Activated CD8-positive, alpha-beta T cell treated with anti-CD3 and anti-CD28 coated beads for 36 hours (primary cell): ENCODE measurements around the gene SDS. TPM values are rescaled to one million over a fixed set of nuclear protein-coding genes. Genes with fewer than 3 reads are reported as not detected.

Experiments used
- ATAC-seq: fragments of 200-7000 bp; cut with Tn5 transposase; one replicate; pipeline ENCODE4 v1.10.0; 2021; ENCODE audit warnings: mild to moderate bottlenecking, moderate library complexity
- CTCF ChIA-PET: fragments of 350-600 bp; sonication (Branson Sonifier 250); formaldehyde crosslinking; loops from one replicate; lab custom pipeline; 2021; ENCODE audit warnings: antibody characterized with exemption; lab: Charles Lee
- POLR2A ChIA-PET: fragments of 350-600 bp; sonication (Branson Sonifier 250); formaldehyde crosslinking; loops from one replicate; lab custom pipeline; 2021; ENCODE audit warnings: antibody characterized with exemption; lab: Charles Lee
- DNase-seq: peaks from one replicate; pipeline ENCODE4 v3.0.0-alpha.2; 2020
- H3K27ac Mint-ChIP-seq: one replicate; pipeline ENCODE4 v1.8.0; 2021; ENCODE audit warnings: mild to moderate bottlenecking, mixed read lengths
- H3K27me3 Mint-ChIP-seq: one replicate; pipeline ENCODE4 v1.8.0; 2021; ENCODE audit warnings: mixed read lengths
- H3K36me3 Mint-ChIP-seq: one replicate; pipeline ENCODE4 v1.8.0; 2021; ENCODE audit warnings: low read depth, mixed read lengths
- H3K4me1 Mint-ChIP-seq: one replicate; pipeline ENCODE4 v1.8.0; 2021; ENCODE audit warnings: low read depth, mixed read lengths
- H3K4me3 Mint-ChIP-seq: one replicate; pipeline ENCODE4 v1.8.0; 2021; ENCODE audit warnings: mild to moderate bottlenecking, moderate library complexity, mixed read lengths
- H3K9me3 Mint-ChIP-seq: one replicate; pipeline ENCODE4 v1.8.0; 2021; ENCODE audit warnings: mixed read lengths
- intact Hi-C: fragments of 100-400 bp; cut with micrococcal nuclease; formaldehyde crosslinking; loops from one replicate; pipeline ENCODE4 v1.10.0; 2022
- total RNA-seq, 2 experiments: library from RNA; stranded (reverse); gene quantifications; one replicate each; pipeline ENCODE4 v1.2.3, GENCODE V29; 2021
- TF ChIP-seq, protein P1 (sequence below): fragments of 200-600 bp; IDR thresholded peaks from one replicate; pipeline ENCODE4 v1.8.0; 2022; ENCODE audit warnings: antibody characterized with exemption, mild to moderate bottlenecking

SDS gene
- total RNA-seq, 2 experiments from 2014 or later: not detected

DNA sequence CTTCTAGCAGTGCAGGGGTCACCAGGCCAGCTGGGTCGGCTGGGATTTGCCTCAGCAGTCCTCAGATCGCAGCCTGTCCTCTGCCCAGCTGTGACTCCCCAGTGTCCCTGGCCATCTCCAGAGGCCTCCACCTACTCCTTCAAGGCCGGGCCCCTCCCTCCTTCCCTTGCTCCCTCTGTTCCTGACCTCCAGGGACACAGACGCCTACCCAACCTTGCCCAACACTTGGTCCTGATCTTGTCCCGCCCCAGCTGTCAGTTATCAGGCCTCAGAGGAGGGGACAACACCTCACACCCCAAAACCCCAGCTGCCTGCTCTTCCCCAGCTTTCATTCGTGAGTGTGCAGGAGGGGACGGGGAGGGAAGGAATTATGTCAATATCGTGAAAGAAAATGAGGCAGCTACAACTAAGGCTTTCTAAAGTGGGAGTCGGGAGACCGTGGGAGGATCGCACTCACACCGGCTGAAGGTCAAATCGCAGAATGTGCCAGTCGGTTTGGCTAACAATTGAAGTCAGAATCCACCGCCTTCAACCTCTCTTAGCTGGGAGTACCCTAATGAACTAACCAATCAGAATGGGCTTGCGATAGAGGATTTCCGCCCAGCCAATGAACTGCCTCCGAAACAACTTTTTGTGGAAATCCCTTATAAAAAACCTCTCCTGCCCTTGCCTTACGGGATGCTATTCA lies 54.7 kb downstream of the SDS start:
- intact Hi-C loops: no loop called here
- POLR2A ChIA-PET: no interaction called here
- TF ChIP-seq, protein P1, sequence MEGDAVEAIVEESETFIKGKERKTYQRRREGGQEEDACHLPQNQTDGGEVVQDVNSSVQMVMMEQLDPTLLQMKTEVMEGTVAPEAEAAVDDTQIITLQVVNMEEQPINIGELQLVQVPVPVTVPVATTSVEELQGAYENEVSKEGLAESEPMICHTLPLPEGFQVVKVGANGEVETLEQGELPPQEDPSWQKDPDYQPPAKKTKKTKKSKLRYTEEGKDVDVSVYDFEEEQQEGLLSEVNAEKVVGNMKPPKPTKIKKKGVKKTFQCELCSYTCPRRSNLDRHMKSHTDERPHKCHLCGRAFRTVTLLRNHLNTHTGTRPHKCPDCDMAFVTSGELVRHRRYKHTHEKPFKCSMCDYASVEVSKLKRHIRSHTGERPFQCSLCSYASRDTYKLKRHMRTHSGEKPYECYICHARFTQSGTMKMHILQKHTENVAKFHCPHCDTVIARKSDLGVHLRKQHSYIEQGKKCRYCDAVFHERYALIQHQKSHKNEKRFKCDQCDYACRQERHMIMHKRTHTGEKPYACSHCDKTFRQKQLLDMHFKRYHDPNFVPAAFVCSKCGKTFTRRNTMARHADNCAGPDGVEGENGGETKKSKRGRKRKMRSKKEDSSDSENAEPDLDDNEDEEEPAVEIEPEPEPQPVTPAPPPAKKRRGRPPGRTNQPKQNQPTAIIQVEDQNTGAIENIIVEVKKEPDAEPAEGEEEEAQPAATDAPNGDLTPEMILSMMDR: no peak
- Mint-ChIP-seq H3K36me3 (no peaks in the 10 kb centered on the region), H3K27ac (no peak overlapping the region), H3K9me3 (no peaks in the 10 kb centered on the region), H3K4me1 (no peaks in the 10 kb centered on the region), H3K27me3 (peaks cover 1% of the 10 kb centered on the region), H3K4me3 (no peak overlapping the region)
- CTCF ChIA-PET: no interaction called here
- ATAC-seq (no peak), DNase-seq (no peak)

DNA sequence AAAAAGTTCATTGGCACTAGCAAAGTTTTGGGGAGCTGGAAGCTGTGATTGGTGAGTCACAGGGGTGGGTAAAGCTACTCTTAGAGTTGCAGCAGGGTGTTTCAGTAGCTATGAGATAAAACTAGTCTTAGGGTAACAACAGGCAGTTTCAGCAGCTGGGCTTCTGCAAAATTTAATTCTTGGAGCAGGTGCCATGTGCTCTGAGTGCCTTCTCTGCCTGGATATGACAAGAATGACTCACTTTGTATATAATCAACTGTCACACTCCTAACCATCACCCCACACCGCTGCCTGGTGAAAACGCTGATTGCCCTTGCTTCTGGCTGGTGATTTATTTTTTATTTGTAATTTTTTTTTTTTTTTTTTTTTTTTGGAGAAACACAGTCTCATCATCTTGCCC lies 55.8 kb downstream of the SDS start:
- POLR2A ChIA-PET: no interaction called here
- Mint-ChIP-seq H3K36me3 (no peaks in the 10 kb centered on the region), H3K27ac (no peak overlapping the region), H3K4me3 (no peak overlapping the region), H3K27me3 (peaks cover 1% of the 10 kb centered on the region), H3K9me3 (no peaks in the 10 kb centered on the region), H3K4me1 (no peaks in the 10 kb centered on the region)
- intact Hi-C loops: no loop called here
- DNase-seq: no peak
- TF ChIP-seq, protein P1: no peak
- CTCF ChIA-PET: no interaction called here
- no peak for ATAC-seq

DNA sequence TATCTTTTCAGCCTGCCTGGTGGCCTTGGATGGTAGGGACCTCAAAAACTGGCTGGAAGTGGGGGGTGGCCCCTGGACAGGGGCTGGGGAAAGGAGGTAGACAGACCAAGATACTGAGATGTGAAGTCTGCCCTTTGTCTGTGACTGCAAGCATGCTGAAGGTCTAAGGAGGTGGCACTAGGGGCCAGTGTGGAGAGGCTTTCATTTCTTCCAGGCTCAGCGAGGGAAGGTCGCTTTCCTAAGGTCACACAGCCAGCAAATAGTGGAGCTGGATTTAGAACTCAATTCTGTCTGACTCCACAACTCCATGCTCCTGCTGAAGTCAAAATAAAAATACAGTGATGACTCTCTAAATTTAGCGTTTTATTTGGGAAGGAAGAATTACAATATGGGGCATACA lies 56.6 kb downstream of the SDS start:
- ChIA-PET POLR2A (no interaction called here), CTCF (interaction anchor here (0.9 kb wide), 1 partner anchor 116 kb away, joined by 3 read pairs; no protein-coding TSS in a partner anchor)
- H3K27me3 Mint-ChIP-seq: no peaks in the 10 kb centered on the region
- H3K36me3 Mint-ChIP-seq: no peaks in the 10 kb centered on the region
- TF ChIP-seq, protein P1: no peak
- intact Hi-C loops: no loop called here
- no peaks in the 10 kb centered on the region for H3K4me1 Mint-ChIP-seq
- no peaks in the 10 kb centered on the region for H3K9me3 Mint-ChIP-seq
- H3K27ac Mint-ChIP-seq: no peak overlapping the region
- DNase-seq (no peak), ATAC-seq (no peak)
- no peak overlapping the region for H3K4me3 Mint-ChIP-seq

DNA sequence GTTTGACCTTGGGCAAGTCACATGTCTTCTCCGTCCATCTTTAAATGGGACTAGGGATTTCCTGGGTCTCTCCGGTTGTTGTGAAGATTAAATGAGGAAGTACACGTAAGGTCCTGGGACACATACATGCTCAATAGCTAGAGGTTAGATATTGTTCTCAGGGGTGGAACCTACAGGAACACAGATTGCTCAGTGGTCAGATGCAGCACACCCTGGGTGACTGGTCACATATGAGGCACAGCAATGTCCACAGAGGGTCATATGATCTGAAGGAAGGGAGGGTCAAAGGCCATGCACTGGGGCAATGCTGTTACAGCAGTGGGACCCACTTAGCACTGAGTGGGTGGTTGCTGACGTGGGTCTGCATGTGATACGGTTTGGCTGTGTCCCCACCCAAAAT lies 57.3 kb downstream of the SDS start:
- intact Hi-C loops: no loop called here
- no peak for ATAC-seq
- Mint-ChIP-seq H3K27ac (no peak overlapping the region), H3K36me3 (no peaks in the 10 kb centered on the region), H3K4me1 (no peaks in the 10 kb centered on the region), H3K4me3 (no peak overlapping the region), H3K9me3 (no peaks in the 10 kb centered on the region), H3K27me3 (no peaks in the 10 kb centered on the region)
- POLR2A ChIA-PET: no interaction called here
- TF ChIP-seq, protein P1: no peak
- CTCF ChIA-PET: no interaction called here
- no peak for DNase-seq

DNA sequence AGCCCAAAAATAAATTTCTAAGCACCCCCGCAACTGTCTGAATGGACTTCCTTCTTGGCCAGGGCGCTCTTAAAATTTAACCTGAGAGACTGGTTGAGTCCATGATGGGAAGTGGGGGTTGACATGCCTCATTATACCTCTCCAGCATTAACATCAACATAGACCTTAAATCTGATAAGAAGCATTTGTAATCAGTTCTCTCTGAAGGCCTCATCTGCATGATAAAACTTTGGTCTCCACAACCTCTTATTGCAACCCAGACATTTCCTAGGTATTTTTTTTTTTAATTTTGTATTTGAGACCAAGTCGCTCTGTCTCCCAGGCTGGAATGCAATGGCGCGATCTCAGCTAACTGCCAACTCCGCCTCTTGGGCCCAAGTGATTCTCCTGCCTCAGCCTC lies 58.4 kb downstream of the SDS start:
- Mint-ChIP-seq H3K9me3 (no peaks in the 10 kb centered on the region), H3K27ac (no peak overlapping the region), H3K36me3 (no peaks in the 10 kb centered on the region), H3K4me3 (no peak overlapping the region), H3K27me3 (no peaks in the 10 kb centered on the region), H3K4me1 (no peaks in the 10 kb centered on the region)
- TF ChIP-seq, protein P1: no peak
- CTCF ChIA-PET: no interaction called here
- intact Hi-C loops: no loop called here
- POLR2A ChIA-PET: no interaction called here
- no peak for ATAC-seq
- no peak for DNase-seq

Other genes starting within 250 kb of the SDS start
- gene DDX54, start 218.4 kb downstream of the SDS start, total RNA-seq: 100 to 1,000 TPM; 112 to 133 TPM
- 10 to 100 TPM; 18.5 to 19.1 TPM for gene RITA1, start 218.2 kb downstream of the SDS start, total RNA-seq
- 10 to 100 TPM; 29.9 to 33.5 TPM for gene TPCN1, start 182.4 kb downstream of the SDS start, total RNA-seq
- gene SLC8B1, start 68.8 kb downstream of the SDS start, total RNA-seq: 10 to 100 TPM; 13.4 to 18.9 TPM
- gene PLBD2, start 45.3 kb downstream of the SDS start, total RNA-seq: 10 to 100 TPM; 13.5 to 13.9 TPM
- gene SDSL, start 18.5 kb upstream of the SDS start, total RNA-seq: not detected
- gene LHX5, start 68.0 kb upstream of the SDS start, total RNA-seq: not detected